Pulmonary artery endothelial cell (primary cell): Measurements from ENCODE around the gene FANCE. TPM values are rescaled to one million over a fixed set of nuclear protein-coding genes. Genes with fewer than 3 reads are reported as not detected.

Source experiments
- DNase-seq: peaks from one replicate; pipeline ENCODE4 v3.0.0-alpha.2; 2011; ENCODE audit warnings: low read depth, low spot score
- total RNA-seq: library from RNA; depleted of rRNA; stranded (reverse); fragments of >200 nt; gene quantifications from 2 replicates; pipeline ENCODE4 v1.2.3, GENCODE V29; 2014

The FANCE gene
- total RNA-seq, 1 donor from 2014 or later, result 8.9 TPM

GRCh38 chr6:35465646-35466045 lies 13.5 kb downstream of the FANCE start:
- no peak for DNase-seq

DNA sequence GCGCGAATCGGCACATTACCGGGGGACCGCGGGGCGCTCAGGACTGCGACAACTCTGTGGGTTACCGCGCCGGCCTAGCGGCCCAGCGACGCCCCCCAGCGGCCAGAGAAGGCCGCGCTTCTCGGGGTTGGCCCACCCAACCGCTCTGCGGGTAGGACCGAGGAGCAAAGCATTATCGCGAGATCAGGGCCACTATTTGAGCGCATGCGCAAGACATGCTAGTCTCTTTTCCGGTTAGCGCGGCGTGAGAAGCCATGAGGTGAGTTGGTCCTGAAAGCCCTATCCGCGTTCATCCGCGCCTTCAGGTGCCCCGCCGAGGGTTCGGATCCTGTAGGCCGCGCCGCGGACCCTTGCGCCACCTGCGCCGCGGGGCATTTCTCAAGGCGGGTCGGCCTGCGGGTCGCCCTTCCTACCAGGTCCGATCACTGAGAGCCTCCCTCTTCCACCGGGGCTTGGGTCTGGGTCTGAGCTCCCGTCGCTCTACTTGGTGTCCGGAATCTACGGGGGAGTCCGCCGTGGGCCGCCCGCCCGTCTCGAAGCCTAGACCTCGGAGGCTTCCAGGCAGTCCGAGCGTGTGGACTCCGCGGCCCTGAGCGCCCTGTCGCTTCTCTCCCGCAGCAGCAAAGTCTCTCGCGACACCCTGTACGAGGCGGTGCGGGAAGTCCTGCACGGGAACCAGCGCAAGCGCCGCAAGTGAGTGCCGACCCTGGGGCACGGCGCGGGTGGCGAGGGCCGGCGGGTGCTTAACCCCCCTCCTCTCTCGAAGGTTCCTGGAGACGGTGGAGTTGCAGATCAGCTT lies 16.2 kb downstream of the FANCE start, which contains the start of gene RPL10A:
Gene RPL10A (plus strand): TSS at position 221 of the 799 bp plus-strand sequence. CDS start 34 bp downstream, at position 255.
- DNase-seq, result peak; percentile 82

- DNase-seq, result no peak
Measured at GRCh38 chr6:35468980-35469750, 17.0 kb downstream of the FANCE start.

DNA sequence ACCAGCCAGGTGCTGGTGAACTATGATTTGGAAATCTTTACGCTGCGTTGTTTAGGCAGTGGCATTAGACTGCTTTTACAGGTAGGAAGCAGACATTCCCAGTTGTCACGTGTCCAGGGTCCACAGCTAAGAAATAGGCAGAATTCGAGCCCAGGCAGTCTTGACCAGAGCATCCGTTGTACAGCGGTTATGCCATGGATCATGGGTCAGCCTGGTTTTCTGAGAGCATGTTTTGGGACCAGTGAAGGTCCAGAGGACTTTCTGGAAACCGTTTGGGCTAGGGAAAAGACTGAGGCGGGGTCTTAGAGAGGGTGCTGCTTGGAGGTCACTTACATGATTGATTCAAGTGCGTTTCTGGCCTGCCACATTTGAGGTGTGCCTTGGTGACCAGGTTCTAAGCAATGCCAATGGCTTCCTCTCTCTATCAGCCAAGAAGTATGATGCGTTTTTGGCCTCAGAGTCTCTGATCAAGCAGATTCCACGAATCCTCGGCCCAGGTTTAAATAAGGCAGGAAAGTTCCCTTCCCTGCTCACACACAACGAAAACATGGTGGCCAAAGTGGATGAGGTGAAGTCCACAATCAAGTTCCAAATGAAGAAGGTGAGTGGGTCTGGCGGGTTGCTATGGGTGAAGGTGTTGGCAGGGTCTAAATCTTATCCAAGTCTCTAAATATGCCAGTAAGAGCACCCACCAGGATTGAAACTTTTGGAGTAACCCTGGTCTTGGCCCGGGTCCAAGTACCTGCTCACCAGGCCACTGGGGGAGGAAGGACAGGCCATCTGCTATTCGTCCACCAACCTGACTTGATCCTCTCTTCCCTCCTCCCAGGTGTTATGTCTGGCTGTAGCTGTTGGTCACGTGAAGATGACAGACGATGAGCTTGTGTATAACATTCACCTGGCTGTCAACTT lies 17.9 kb downstream of the FANCE start:
- DNase-seq, result no peak

DNA sequence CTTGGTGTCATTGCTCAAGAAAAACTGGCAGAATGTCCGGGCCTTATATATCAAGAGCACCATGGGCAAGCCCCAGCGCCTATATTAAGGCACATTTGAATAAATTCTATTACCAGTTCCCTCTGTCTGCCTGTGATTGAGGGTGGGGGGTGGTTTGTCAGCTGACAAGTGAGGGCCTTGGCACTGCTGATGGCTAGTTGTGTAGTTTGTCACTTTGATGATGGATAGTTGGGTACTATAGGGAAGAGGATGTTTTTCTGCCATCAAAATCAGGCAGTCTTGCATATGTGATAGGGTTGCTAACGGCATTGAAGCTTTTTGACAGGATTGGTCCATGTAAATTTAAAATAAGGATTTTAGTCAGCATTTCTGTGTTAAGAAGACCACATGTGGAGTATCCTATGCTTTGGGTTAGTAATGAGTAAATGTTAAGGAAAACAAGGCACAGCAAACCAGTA lies 18.6 kb downstream of the FANCE start:
- no peak for DNase-seq

GRCh38 chr6:35471836-35472345 lies 19.8 kb downstream of the FANCE start:
- no peak for DNase-seq

- DNase-seq, result no peak
Measured at GRCh38 chr6:35473075-35473849, 21.1 kb downstream of the FANCE start.

GRCh38 chr6:35473850-35474130 lies 21.7 kb downstream of the FANCE start:
- no peak for DNase-seq

DNA sequence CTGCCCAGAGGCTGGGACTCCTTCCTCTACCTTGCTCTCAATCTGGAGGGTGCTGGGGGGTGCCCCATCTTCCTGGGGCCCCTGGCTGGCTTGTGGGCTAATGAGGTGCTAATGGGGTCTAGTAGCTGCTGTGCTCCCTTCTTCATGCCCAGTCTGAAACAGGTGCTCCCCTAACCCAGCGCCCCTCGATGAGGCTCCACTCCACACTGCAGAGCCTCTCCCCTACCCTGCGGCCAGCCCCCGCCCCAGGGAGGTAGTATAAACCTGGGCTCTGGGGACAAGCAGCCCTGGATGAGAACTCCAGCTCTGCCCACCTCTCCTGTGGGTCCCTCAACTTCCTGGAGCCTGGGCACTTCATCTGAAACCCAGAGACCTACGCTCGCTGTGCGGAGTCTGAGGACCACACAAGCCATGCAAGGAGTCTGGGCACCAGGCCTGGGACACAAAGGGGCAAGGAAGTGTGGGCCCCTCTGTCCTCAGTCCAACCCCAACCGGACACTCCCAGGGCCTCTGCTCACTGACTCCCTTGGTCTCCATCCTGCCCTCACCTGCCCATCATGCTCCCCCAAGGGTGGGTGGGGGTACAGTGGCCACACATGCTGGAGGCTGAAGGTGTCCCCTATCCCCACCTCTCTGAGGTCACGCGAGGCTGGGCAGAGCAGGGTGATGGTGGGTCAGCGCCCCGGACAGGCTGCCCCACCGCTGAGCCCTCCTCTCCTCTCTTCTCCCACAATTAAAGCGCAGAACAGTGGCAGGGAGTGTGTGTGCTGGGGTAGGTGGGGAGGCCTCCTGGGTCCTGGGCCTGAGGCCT lies 22.2 kb downstream of the FANCE start:
- no peak for DNase-seq

DNA sequence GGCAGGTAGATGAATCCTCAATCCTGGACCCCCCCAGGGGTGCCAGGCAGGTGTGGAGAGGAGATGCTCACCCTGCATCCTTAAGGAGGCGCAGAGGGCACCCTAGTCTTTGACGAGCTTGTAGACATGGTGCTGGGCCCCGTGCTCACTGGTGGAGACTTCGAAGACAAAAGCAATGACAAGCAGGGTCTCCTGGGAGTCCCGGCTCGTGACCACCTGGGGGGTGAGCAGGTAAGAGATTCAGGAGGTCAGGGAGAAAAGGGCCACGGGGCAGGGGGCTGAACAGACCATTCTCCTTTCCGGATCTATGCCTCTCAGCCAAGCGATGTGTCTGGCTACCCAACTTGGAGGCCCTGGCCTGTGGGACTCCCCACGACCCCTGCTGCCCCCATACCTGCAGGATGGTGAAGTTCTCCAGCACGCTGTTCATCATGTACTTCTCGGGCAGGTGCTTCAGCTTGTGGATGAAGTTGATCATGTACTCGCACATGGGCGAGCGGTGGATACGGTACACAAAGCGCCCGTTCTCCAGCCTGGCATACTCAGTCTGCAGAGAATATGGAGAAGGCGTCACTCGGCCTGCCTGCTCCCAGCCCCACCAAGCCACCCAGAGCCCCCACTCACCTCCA lies 22.9 kb downstream of the FANCE start:
- DNase-seq, result no peak

DNA sequence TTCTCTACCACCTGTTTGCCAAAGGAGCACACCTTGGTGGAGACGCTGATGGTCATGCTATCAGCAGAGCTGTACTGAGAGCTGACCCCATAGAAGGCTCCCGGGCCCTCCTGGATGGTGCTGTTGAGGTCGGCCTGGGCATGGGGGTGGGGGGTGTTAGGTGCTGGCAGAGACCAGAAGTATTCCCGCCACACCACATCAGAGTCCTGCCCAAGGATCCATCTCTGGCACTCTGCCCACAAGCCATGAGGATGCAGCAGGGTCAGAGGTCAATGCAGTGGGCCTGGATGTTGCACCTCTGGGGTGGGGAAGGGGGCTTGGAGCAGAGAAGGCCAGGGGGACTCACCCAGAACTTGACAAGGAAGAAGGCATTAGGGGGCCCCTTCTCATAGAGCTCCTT lies 23.4 kb downstream of the FANCE start:
- DNase-seq, result no peak

DNA sequence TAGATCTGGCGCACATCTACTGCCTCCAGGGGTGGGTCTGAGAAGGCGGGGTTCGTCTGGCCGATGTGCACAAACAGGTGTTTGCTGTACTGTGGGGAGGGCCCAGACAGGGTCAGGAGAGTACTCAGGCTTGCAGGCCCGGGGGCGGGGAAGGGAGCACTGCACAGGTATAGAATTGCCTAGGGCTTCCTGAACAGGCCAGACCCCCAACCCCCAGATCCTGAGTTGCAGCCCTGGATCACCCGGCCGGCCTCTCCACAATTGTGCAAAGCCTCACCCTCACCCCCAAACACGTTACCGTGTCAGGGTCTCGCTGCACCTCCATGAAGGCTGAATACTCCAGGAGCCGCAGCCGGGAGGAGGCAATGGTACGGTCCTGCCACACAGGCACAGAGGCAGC lies 23.9 kb downstream of the FANCE start:
- no peak for DNase-seq

DNA sequence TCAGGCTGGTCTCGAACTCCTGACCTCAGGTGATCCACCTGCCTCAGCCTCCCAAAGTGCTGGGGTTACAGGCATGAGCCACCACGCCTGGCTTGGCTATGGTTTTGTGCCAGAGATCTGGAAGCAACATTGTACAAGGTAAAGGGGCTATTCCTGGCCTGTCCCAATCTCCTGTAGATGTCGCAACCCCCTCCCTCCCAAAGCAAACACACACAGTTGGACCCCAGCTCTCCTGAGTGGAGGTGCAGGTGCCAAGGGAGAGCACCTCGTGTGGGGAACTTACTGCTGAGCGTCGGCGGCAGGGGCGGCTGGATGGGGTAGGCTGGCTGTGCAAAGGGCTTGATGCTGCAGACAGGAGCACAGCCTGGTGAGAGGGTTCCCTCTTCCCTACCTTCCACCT lies 24.9 kb downstream of the FANCE start:
- no peak for DNase-seq

GRCh38 chr6:35477551-35478179 lies 25.5 kb downstream of the FANCE start:
- no peak for DNase-seq

- DNase-seq, result no peak
Measured at GRCh38 chr6:35478259-35478658, 26.1 kb downstream of the FANCE start.

- DNase-seq, result no peak
Measured at GRCh38 chr6:35480176-35480575, 28.0 kb downstream of the FANCE start.

GRCh38 chr6:35481226-35481625 lies 29.1 kb downstream of the FANCE start:
- DNase-seq, result no peak

- no peak for DNase-seq
Measured at GRCh38 chr6:35483062-35483461, 30.9 kb downstream of the FANCE start.

GRCh38 chr6:35483490-35483889 lies 31.4 kb downstream of the FANCE start:
- DNase-seq, result no peak
